ENCODE results near the gene LDB3. TPM values are rescaled to one million over a fixed set of nuclear protein-coding genes. Genes with fewer than 3 reads are reported as not detected.
A peak's percentile ranks its signal among the peaks of the same experiment; 100 is the strongest.

LDB3 gene
- total and polyA plus RNA-seq, 2 of the 8 experiments (the other 6 are each of a cell fraction or from before 2014, with no cell fraction given): 0.20 to 0.43 TPM

GRCh38 chr10:86664341-86665217, 3.7 kb upstream of the LDB3 start:
- no peak overlapping the region for H2AK5ac ChIP-seq (ENCODE audit: low read depth, low read length)
- H2BK120ac ChIP-seq (replicated peaks; ENCODE audit: low read depth, low read length): no peak overlapping the region
- TF ChIP-seq TAF1 (IDR thresholded peaks at IDR 0.05; ENCODE audit: low read depth, low read length) (no peak), TAF7 (optimal IDR thresholded peaks at IDR 0.05; ENCODE audit: borderline replicate concordance, low read depth, low read length) (no peak), CTBP2 (IDR thresholded peaks at IDR 0.05; ENCODE audit: borderline replicate concordance, insufficient read depth, insufficient read length, low read length) (no peak), KDM4A (IDR thresholded peaks at IDR 0.05; ENCODE audit: low read depth, low read length, severe bottlenecking) (no peak), RFX5 (IDR thresholded peaks at IDR 0.05; ENCODE audit: borderline replicate concordance, low read depth, low read length) (no peak), JUN (IDR thresholded peaks at IDR 0.05; ENCODE audit: low read depth, low read length) (no peak), TEAD4 (IDR thresholded peaks at IDR 0.05; ENCODE audit: low read depth, low read length) (no peak), SIX5 (IDR thresholded peaks at IDR 0.05; ENCODE audit: low read depth, low read length) (no peak), ATF2 (IDR thresholded peaks at IDR 0.05; ENCODE audit: low read length) (no peak)

More at GRCh38 chr10:86664341-86665217, 3.7 kb upstream of the LDB3 start:
- H3K23ac ChIP-seq (ENCODE audit: insufficient read length): no peak overlapping the region
- no peaks in the 10 kb centered on the region for H3K9me3 ChIP-seq (ENCODE audit: insufficient read depth in 2 of 2, low read depth in 1 of 2, low read length in 1 of 2)
- no peaks in the 10 kb centered on the region for H3K27me3 ChIP-seq (replicated peaks in 1 of 4; ENCODE audit: control insufficient read depth in 3 of 4, extremely low read depth in 1 of 4, insufficient read depth in 3 of 4, low read length in 3 of 4)
- POLR2A ChIA-PET (ENCODE audit: partially characterized antibody): interaction anchor here (1.2 to 2.2 kb wide), 4 partner anchors 9 to 72 kb away, joined by 3 to 5 read pairs (median 4); no protein-coding TSS in a partner anchor
- peaks cover 0 to 11% (median 4%) of the 10 kb centered on the region in 4 experiments; a peak in 6 of 7 replicates for H3K4me1 ChIP-seq (replicated peaks in 1 of 4; ENCODE audit: control insufficient read depth in 3 of 4, insufficient read depth in 4 of 4, low read length in 3 of 4)
- no peaks in the 10 kb centered on the region for H3K23me2 ChIP-seq (ENCODE audit: low read depth, low read length)
- FAIRE-seq: no peak
- no peak overlapping the region for H4K5ac ChIP-seq (ENCODE audit: insufficient read length, low read depth, low read length)
- no peak overlapping the region for H3K56ac ChIP-seq (replicated peaks; ENCODE audit: insufficient read length, low read depth, low read length)
- H3K14ac ChIP-seq (ENCODE audit: insufficient read length): no peak overlapping the region
- no peak overlapping the region for H2BK5ac ChIP-seq (ENCODE audit: low read depth, low read length)
- CTCF ChIA-PET (ENCODE audit: partially characterized antibody): interaction anchor here (0.9 to 13.4 kb wide), 15 partner anchors 9 to 275 kb away, joined by 3 to 105 read pairs (median 5); no protein-coding TSS in a partner anchor
- no peaks in the 10 kb centered on the region for H4K20me1 ChIP-seq (replicated peaks in 1 of 2; ENCODE audit: control insufficient read depth in 1 of 2, insufficient read depth in 2 of 2, low read length in 2 of 2)
- H3K36me3 ChIP-seq (ENCODE audit: control insufficient read depth in 2 of 4, insufficient read depth in 4 of 4, low read length in 3 of 4): no peaks in the 10 kb centered on the region
- H2BK15ac ChIP-seq (ENCODE audit: low read length): peak overlapping the region; percentile 65
- 0 out of 2 replicates have a peak overlapping the region, but pooled peaks have one; percentile 4 for H2BK12ac ChIP-seq (ENCODE audit: low read depth, low read length)
- no peak overlapping the region for H3K4ac ChIP-seq (replicated peaks; ENCODE audit: insufficient read length, low read depth, low read length)
- no peak overlapping the region for H4K91ac ChIP-seq (replicated peaks; ENCODE audit: insufficient read length, low read length)
- H3K4me2 ChIP-seq (ENCODE audit: insufficient read depth in 1 of 2, low read depth in 2 of 2, low read length in 2 of 2): no peak overlapping the region
- no peak overlapping the region for H3K27ac ChIP-seq (ENCODE audit: low read depth, low read length)
- whole genome bisulfite sequencing, 2 experiments (ENCODE audit: extremely low coverage in 1 of 2, insufficient coverage in 1 of 2, insufficient read length in 1 of 2, insufficient replicate concordance in 2 of 2, low coverage in 1 of 2, low lambda C conversion rate in 2 of 2, missing lambda C conversion rate in 1 of 2): 80% methylated on average over 13 of the region's 13 CpGs; no CpG with 5 or more reads in 1 of the 2 experiments
- peak overlapping the region; percentile 75; the same call in 1 of the 2 replicates for H2BK20ac ChIP-seq (ENCODE audit: low read length)
- peak overlapping the region; percentile 79; the same call in 1 of the 2 replicates for H4K8ac ChIP-seq (ENCODE audit: extremely low read depth, insufficient read depth, low read length)
- no peak overlapping the region for H3K9ac ChIP-seq (replicated peaks in 1 of 4; ENCODE audit: extremely low read depth in 1 of 4, low read depth in 3 of 4, low read length in 3 of 4)
- no peaks in the 10 kb centered on the region for H3K79me1 ChIP-seq (ENCODE audit: low read depth, low read length)
- no peak overlapping the region for H3K4me3 ChIP-seq (ENCODE audit: extremely low read depth in 1 of 4, insufficient read depth in 2 of 4, low read depth in 3 of 4, low read length in 4 of 4)
- no peak overlapping the region for H2AFZ ChIP-seq (ENCODE audit: low read length)
- H3K79me2 ChIP-seq (ENCODE audit: control insufficient read depth in 1 of 2, insufficient read depth in 2 of 2, low read length in 2 of 2): no peaks in the 10 kb centered on the region
- peak overlapping the region; percentile 48; the same call in 1 of the 2 replicates for H3K18ac ChIP-seq (ENCODE audit: extremely low read depth, low read length)
- DNase-seq (ENCODE audit: low read depth in 1 of 2, low spot score in 2 of 2): no peak

Data from H1 (cell line).